ENCODE measurements around the gene KMT2C. TPM values are rescaled to one million over a fixed set of nuclear protein-coding genes. Genes with fewer than 3 reads are reported as not detected.
"Not testable (repeated sequence)": the region's sequence is repeated elsewhere in the genome, so short reads cannot be mapped to it uniquely, and the experiment has no call there.

The KMT2C gene
- total and polyA plus RNA-seq, 4 donors = 6.3 to 35.3 (median 19.3) TPM

- TF ChIP-seq EGR1 (IDR thresholded peaks at IDR 0.05; ENCODE audit: low read depth in 2 of 2) = no peak
- no peak for TF ChIP-seq RAD21 (IDR thresholded peaks at IDR 0.05)
Measured at GRCh38 chr7:152451356-152451755, 15.6 kb upstream of the KMT2C start (continued).

DNA sequence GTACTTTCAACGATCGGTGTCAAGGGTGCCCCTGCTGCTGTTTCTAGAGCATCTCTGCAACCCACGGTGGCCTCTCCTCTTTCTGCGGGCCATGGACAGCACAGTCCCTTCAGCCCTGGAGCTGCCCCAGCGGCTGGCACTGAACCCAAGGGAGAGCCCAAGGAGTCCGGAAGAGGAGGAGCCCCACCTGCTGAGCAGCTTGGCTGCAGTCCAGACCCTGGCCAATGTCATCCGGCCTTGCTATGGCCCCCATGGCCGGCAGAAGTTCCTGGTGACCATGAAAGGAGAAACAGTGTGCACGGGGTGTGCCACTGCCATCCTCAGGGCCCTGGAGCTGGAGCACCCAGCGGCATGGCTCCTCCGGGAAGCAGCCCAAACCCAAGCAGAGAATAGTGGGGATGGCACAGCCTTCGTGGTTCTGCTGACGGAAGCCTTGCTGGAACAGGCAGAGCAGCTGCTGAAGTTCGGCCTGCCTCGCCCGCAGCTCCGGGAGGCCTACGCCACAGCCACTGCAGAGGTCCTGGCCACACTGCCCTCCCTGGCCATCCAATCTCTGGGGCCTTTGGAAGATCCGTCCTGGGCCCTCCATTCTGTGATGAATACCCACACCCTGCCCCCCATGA, 9.7 kb upstream of the KMT2C start:
- H3K36me3 ChIP-seq (ENCODE audit: control insufficient read depth in 4 of 4, insufficient read depth in 3 of 4, low read depth in 1 of 4, low read length in 3 of 4); H3K9ac ChIP-seq (ENCODE audit: low read depth in 1 of 2, low read length in 2 of 2); DNase-seq (ENCODE audit: low spot score); H3K4me3 ChIP-seq (ENCODE audit: low read depth in 1 of 3, low read length in 3 of 3); H3K9me3 ChIP-seq (ENCODE audit: control insufficient read depth in 4 of 4, low read length in 3 of 4); H3K27ac ChIP-seq (ENCODE audit: low read depth in 1 of 2, low read length in 2 of 2); H3K4me1 ChIP-seq (ENCODE audit: control insufficient read depth in 4 of 4, insufficient read depth in 4 of 4, low read length in 3 of 4); H3K27me3 ChIP-seq (ENCODE audit: control insufficient read depth in 4 of 4, insufficient read depth in 4 of 4, low read length in 3 of 4): not testable (repeated sequence)
- 93% methylated on average over 19 of the region's 19 CpGs for WGBS

DNA sequence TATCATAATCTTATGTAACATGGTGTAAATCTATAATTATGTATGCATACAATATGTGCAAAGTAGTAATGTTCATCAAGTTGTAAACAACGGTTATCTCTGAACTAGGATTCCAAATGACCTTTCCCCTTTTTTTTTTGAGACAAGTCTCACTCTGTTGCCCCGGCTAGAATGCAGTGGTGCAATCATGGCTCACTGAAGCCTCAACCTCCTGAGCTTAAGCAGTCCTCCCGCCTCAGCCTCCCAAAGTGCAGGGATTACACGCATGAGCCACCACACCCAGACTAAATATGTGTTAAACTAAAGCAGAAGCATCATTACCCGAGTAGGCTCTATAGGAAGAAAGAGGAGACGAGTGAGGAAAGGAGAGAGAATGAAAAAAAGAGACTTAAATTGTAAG, 7.8 kb upstream of the KMT2C start:
- TF ChIP-seq YY1 (IDR thresholded peaks at IDR 0.05) (no peak), GABPA (IDR thresholded peaks at IDR 0.05 in 1 of 2, conservative IDR thresholded peaks at IDR 0.05 in 1 of 2) (no peak), TAF1 (conservative IDR thresholded peaks at IDR 0.05) (no peak), EGR1 (IDR thresholded peaks at IDR 0.05; ENCODE audit: low read depth in 2 of 2) (no peak), HNF4A (conservative IDR thresholded peaks at IDR 0.05) (no peak), SP1 (IDR thresholded peaks at IDR 0.05) (no peak), NR2F2 (IDR thresholded peaks at IDR 0.05) (no peak), MAX (IDR thresholded peaks at IDR 0.05) (no peak), RAD21 (IDR thresholded peaks at IDR 0.05) (no peak), HNF4G (IDR thresholded peaks at IDR 0.05) (no peak), FOXA1 (IDR thresholded peaks at IDR 0.05) (no peak), RXRA (IDR thresholded peaks at IDR 0.05) (no peak), JUND (IDR thresholded peaks at IDR 0.05) (no peak)
- TF ChIP-seq, protein P1, sequence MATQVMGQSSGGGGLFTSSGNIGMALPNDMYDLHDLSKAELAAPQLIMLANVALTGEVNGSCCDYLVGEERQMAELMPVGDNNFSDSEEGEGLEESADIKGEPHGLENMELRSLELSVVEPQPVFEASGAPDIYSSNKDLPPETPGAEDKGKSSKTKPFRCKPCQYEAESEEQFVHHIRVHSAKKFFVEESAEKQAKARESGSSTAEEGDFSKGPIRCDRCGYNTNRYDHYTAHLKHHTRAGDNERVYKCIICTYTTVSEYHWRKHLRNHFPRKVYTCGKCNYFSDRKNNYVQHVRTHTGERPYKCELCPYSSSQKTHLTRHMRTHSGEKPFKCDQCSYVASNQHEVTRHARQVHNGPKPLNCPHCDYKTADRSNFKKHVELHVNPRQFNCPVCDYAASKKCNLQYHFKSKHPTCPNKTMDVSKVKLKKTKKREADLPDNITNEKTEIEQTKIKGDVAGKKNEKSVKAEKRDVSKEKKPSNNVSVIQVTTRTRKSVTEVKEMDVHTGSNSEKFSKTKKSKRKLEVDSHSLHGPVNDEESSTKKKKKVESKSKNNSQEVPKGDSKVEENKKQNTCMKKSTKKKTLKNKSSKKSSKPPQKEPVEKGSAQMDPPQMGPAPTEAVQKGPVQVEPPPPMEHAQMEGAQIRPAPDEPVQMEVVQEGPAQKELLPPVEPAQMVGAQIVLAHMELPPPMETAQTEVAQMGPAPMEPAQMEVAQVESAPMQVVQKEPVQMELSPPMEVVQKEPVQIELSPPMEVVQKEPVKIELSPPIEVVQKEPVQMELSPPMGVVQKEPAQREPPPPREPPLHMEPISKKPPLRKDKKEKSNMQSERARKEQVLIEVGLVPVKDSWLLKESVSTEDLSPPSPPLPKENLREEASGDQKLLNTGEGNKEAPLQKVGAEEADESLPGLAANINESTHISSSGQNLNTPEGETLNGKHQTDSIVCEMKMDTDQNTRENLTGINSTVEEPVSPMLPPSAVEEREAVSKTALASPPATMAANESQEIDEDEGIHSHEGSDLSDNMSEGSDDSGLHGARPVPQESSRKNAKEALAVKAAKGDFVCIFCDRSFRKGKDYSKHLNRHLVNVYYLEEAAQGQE (IDR thresholded peaks at IDR 0.05) = no peak
- TF ChIP-seq, protein P2, sequence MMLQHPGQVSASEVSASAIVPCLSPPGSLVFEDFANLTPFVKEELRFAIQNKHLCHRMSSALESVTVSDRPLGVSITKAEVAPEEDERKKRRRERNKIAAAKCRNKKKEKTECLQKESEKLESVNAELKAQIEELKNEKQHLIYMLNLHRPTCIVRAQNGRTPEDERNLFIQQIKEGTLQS (IDR thresholded peaks at IDR 0.05) = no peak
- TF ChIP-seq, protein P3, sequence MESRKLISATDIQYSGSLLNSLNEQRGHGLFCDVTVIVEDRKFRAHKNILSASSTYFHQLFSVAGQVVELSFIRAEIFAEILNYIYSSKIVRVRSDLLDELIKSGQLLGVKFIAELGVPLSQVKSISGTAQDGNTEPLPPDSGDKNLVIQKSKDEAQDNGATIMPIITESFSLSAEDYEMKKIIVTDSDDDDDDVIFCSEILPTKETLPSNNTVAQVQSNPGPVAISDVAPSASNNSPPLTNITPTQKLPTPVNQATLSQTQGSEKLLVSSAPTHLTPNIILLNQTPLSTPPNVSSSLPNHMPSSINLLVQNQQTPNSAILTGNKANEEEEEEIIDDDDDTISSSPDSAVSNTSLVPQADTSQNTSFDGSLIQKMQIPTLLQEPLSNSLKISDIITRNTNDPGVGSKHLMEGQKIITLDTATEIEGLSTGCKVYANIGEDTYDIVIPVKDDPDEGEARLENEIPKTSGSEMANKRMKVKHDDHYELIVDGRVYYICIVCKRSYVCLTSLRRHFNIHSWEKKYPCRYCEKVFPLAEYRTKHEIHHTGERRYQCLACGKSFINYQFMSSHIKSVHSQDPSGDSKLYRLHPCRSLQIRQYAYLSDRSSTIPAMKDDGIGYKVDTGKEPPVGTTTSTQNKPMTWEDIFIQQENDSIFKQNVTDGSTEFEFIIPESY (IDR thresholded peaks at IDR 0.05) = no peak
- TF ChIP-seq, protein P4, sequence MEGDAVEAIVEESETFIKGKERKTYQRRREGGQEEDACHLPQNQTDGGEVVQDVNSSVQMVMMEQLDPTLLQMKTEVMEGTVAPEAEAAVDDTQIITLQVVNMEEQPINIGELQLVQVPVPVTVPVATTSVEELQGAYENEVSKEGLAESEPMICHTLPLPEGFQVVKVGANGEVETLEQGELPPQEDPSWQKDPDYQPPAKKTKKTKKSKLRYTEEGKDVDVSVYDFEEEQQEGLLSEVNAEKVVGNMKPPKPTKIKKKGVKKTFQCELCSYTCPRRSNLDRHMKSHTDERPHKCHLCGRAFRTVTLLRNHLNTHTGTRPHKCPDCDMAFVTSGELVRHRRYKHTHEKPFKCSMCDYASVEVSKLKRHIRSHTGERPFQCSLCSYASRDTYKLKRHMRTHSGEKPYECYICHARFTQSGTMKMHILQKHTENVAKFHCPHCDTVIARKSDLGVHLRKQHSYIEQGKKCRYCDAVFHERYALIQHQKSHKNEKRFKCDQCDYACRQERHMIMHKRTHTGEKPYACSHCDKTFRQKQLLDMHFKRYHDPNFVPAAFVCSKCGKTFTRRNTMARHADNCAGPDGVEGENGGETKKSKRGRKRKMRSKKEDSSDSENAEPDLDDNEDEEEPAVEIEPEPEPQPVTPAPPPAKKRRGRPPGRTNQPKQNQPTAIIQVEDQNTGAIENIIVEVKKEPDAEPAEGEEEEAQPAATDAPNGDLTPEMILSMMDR (IDR thresholded peaks at IDR 0.05; ENCODE audit: low read depth, low read length, missing input control) = no peak
- no peaks in the 10 kb centered on the region for H3K27me3 ChIP-seq (ENCODE audit: control insufficient read depth in 4 of 4, insufficient read depth in 4 of 4, low read length in 3 of 4)
- H3K4me1 ChIP-seq (ENCODE audit: control insufficient read depth in 4 of 4, insufficient read depth in 4 of 4, low read length in 3 of 4) = no peaks in the 10 kb centered on the region
- H3K36me3 ChIP-seq (ENCODE audit: control insufficient read depth in 4 of 4, insufficient read depth in 3 of 4, low read depth in 1 of 4, low read length in 3 of 4) = no peaks in the 10 kb centered on the region
- H3K27ac ChIP-seq (ENCODE audit: low read depth in 1 of 2, low read length in 2 of 2) = no peak overlapping the region
- no peaks in the 10 kb centered on the region for H3K9me3 ChIP-seq (ENCODE audit: control insufficient read depth in 4 of 4, low read length in 3 of 4)
- 84% methylated on average over 6 of the region's 6 CpGs for WGBS
- DNase-seq (ENCODE audit: low spot score) = no peak
- H3K9ac ChIP-seq (ENCODE audit: low read depth in 1 of 2, low read length in 2 of 2) = no peak overlapping the region
- H3K4me3 ChIP-seq (ENCODE audit: low read depth in 1 of 3, low read length in 3 of 3) = no peak overlapping the region

Measured in liver (tissue), 9 donors.